Choroid plexus epithelial cell (primary cell): ENCODE results near the gene CCDC59.
"Not testable (repeated sequence)": the region's sequence is repeated elsewhere in the genome, so short reads cannot be mapped to it uniquely, and the experiment has no call there.

Experiments
- DNase-seq: peaks from one replicate; pipeline ENCODE4 v3.0.0-alpha.2; 2010; ENCODE audit warnings: low read depth
- H3K4me3 ChIP-seq: 2 replicates; pipeline ENCODE4 v1.5.1; 2011; ENCODE audit warnings: low read depth, mild to moderate bottlenecking, control low read depth, low read length, moderate library complexity
- CTCF ChIP-seq: conservative IDR thresholded peaks from 2 replicates; pipeline ENCODE4 v1.5.1; 2011; ENCODE audit warnings: low read depth, mild to moderate bottlenecking, control low read depth, inconsistent platforms, low read length, moderate library complexity

Gene CCDC59

GRCh38 chr12:82378997-82379396, 20.8 kb upstream of the CCDC59 start:
- TF ChIP-seq CTCF, result no peak
- no peak overlapping the region for H3K4me3 ChIP-seq
- DNase-seq, result no peak

DNA sequence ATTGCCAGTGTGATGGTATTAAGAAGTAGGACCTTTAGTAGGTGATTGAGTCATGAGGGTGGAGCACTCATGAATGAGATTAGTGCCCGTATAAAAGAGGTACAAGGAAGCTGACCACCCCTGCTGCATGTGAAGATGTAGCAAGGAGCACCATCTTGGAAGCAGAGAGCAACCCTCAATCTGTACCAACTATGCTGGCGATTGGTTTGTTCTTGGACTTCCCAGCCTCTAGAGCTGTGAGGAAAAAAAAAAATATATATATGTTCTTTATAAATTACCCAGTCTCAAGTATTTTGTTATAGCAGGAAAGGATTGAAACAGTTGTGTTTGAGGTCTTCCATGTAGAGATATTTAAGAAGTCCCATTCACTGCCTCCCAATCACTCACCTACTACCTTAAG, 17.0 kb upstream of the CCDC59 start:
- TF ChIP-seq CTCF, result no peak
- H3K4me3 ChIP-seq, result no peak overlapping the region
- DNase-seq, result no peak

GRCh38 chr12:82366197-82366596, 8.0 kb upstream of the CCDC59 start:
- DNase-seq, result peak; percentile 54
- TF ChIP-seq CTCF, result no peak
- H3K4me3 ChIP-seq, result no peak overlapping the region

- H3K4me3 ChIP-seq, result no peak overlapping the region
- no peak for DNase-seq
- TF ChIP-seq CTCF, result no peak
These were observed 5.8 kb upstream of the CCDC59 start for GRCh38 chr12:82363990-82364389.

DNA sequence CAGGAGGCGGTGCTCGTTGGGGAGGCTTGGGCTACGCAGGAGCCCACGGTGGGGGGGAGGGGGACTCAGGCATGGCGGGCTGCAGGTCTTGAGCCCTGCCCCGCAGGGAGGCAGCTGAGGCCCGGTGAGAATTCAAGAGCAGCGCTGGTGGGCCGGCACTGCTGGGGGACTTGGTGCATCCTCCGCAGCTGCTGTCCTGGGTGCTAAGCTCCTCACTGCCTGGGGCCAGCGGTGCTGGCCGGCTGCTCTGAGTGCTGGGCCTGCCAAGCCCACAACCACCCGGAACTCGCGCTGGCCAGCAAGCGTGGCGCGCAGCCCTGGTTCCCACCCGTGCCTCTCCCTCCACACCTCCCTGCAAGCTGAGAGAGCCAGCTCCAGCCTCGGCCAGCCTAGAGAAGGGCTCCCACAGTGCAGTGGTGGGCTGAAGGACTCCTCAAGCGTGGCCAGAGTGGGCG, 3.3 kb upstream of the CCDC59 start:
- TF ChIP-seq CTCF, result no peak
- no peak overlapping the region for H3K4me3 ChIP-seq
- DNase-seq, result no peak

- H3K4me3 ChIP-seq, DNase-seq: not testable (repeated sequence)
These were observed 2.6 kb upstream of the CCDC59 start for GRCh38 chr12:82360834-82361233.

DNA sequence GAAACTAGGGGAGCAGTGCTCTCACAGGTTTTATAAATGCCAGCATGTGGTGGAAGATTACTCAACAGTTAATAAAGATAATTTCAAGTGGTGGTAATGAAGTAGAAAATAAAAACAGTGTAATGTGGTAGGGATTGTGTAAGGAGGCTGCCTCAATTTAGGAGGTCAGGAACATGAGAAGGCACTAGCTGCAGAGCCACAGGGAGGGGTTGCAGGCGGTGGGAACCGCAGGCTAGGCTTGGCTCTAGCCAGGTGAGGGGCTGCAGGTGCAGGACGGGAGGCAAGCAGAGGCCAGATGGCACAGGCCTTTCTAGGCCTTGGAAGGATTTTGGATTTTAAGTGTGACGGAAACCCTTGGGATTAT, 910 bp upstream of the CCDC59 start:
- TF ChIP-seq CTCF, result no peak
- no peak for DNase-seq
- peak overlapping the region; percentile 79 for H3K4me3 ChIP-seq

GRCh38 chr12:82357845-82358199, 365 bp downstream of the CCDC59 start:
- DNase-seq, result no peak
- no peak for TF ChIP-seq CTCF
- H3K4me3 ChIP-seq, result peak overlapping the region; percentile 79
